HepG2 (cell line): ENCODE data around the gene CD300H. TPM values are rescaled to one million over a fixed set of nuclear protein-coding genes. Genes with fewer than 3 reads are reported as not detected.

Experiments used
- ATAC-seq: fragments of 200-7000 bp; cut with Tn5 transposase; 3 replicates; pipeline ENCODE4 v1.9.1; 2020; ENCODE audit warnings: mild to moderate bottlenecking, moderate library complexity
- BruUV-seq: library from RNA; stranded (reverse); fragments of 400-500 nt; replicated peaks from 2 replicates; lab custom pipeline; 2021; lab: Mats Ljungman, UMichigan
- CTCF ChIA-PET: fragments of 300-600 bp; formaldehyde crosslinking; extraction: SDS; loops from one replicate; lab custom pipeline; 2021; ENCODE audit warnings: low total read pairs, inconsistent platforms, low intra/inter-chr PET ratio; lab: Yijun Ruan, JAX
- POLR2A ChIA-PET: fragments of 350-600 bp; sonication (Branson Sonifier 250); formaldehyde crosslinking; loops from one replicate; lab custom pipeline; 2020; ENCODE audit warnings: antibody characterized with exemption, inconsistent platforms; lab: Yijun Ruan, JAX
- DNase-seq: peaks from one replicate; pipeline ENCODE4 v3.0.0-alpha.2; 2015; ENCODE audit warnings: low spot score
- FAIRE-seq: peaks from 3 replicates; lab custom pipeline; 2011; peaks lifted over from hg19 to GRCh38; lab: Jason Lieb, UNC
- H2AFZ ChIP-seq: one replicate; pipeline ENCODE4 v1.6.1; 2011; ENCODE audit warnings: low read length, inconsistent platforms
- H3K27ac ChIP-seq: fragments of 300-600 bp; 3 replicates; pipeline ENCODE4 v1.8.0; 2011; ENCODE audit warnings: mixed run types, mild to moderate bottlenecking, mixed read lengths, low read length, inconsistent platforms; ENCODE audit not compliant: insufficient read depth; ENCODE audit errors: extremely low read length
- H3K27me3 ChIP-seq, 2 experiments: fragments of 200-600 bp in 1 of 2; 2 replicates in 1 of 2; 3 replicates in 1 of 2; pipeline versions ENCODE4 v1.6.0 to v1.8.0; 2011; ENCODE audit warnings: low read length in 2 of 2, mild to moderate bottlenecking in 2 of 2, moderate library complexity in 2 of 2, inconsistent platforms in 1 of 2; ENCODE audit not compliant: insufficient read depth in 2 of 2, control insufficient read depth in 1 of 2
- H3K36me3 ChIP-seq, 2 experiments: fragments of 200-600 bp in 1 of 2; replicated peaks in 1 of 2; 2 replicates in 1 of 2; 3 replicates in 1 of 2; pipeline versions ENCODE4 v1.5.1 to v1.8.0; 2011; ENCODE audit warnings: low read length in 2 of 2, inconsistent platforms in 1 of 2; ENCODE audit not compliant: insufficient read depth in 2 of 2, control insufficient read depth in 1 of 2
- H3K4me1 ChIP-seq: 2 replicates; pipeline ENCODE4 v1.5.1; 2012; ENCODE audit warnings: low read length, inconsistent platforms; ENCODE audit not compliant: insufficient read depth
- H3K4me2 ChIP-seq: 2 replicates; pipeline ENCODE4 v1.6.0; 2011; ENCODE audit warnings: low read depth, low read length, inconsistent platforms
- H3K4me3 ChIP-seq, 3 experiments: fragments of 200-600 bp in 1 of 3; sonication (generic), shearing (Covaris generic) in 1 of 3; replicated peaks in 1 of 3; 2 replicates each; pipeline ENCODE4 v1.5.1; 2011 to 2016; ENCODE audit warnings: low read length in 3 of 3, inconsistent platforms in 2 of 3, low read depth in 2 of 3, mild to moderate bottlenecking in 2 of 3, control low read depth in 1 of 3, mixed read lengths in 1 of 3; ENCODE audit not compliant: insufficient read depth in 1 of 3
- H3K79me2 ChIP-seq: one replicate; pipeline ENCODE4 v1.6.1; 2011; ENCODE audit warnings: low read length, inconsistent platforms; ENCODE audit not compliant: insufficient read depth
- H3K9ac ChIP-seq: 2 replicates; pipeline ENCODE4 v1.6.0; 2011; ENCODE audit warnings: mild to moderate bottlenecking, low read depth, low read length, inconsistent platforms; ENCODE audit not compliant: insufficient read depth
- H3K9me3 ChIP-seq: 2 replicates; pipeline ENCODE4 v1.5.1; 2012; ENCODE audit warnings: mild to moderate bottlenecking, low read length
- H4K20me1 ChIP-seq: 2 replicates; pipeline ENCODE4 v1.6.0; 2011; ENCODE audit warnings: inconsistent platforms, mild to moderate bottlenecking, low read length, moderate library complexity; ENCODE audit not compliant: insufficient read depth
- ARID2 ChIP-seq: sonication (generic); formaldehyde crosslinking; IDR thresholded peaks from 2 replicates; pipeline ENCODE4 v1.8.1; 2022; ENCODE audit warnings: mild to moderate bottlenecking, missing genetic modification reagents, borderline replicate concordance
- CCDC6 ChIP-seq: sonication (generic); formaldehyde crosslinking; IDR thresholded peaks from 2 replicates; pipeline ENCODE4 v1.8.1; 2022; ENCODE audit warnings: mild to moderate bottlenecking, missing genetic modification reagents, moderate library complexity
- FOSL1 ChIP-seq: sonication (generic); formaldehyde crosslinking; IDR thresholded peaks from 2 replicates; pipeline ENCODE4 v1.9.0; 2021; ENCODE audit warnings: missing genetic modification reagents, borderline replicate concordance
- HIVEP1 ChIP-seq: sonication (generic); formaldehyde crosslinking; IDR thresholded peaks from 2 replicates; pipeline ENCODE4 v1.4.0; 2020; ENCODE audit warnings: mild to moderate bottlenecking, missing genetic modification reagents
- NFYB ChIP-seq: sonication (generic); formaldehyde crosslinking; IDR thresholded peaks from 2 replicates; pipeline ENCODE4 v1.4.0; 2020; ENCODE audit warnings: missing genetic modification reagents
- ZMYM3 ChIP-seq: sonication (generic); formaldehyde crosslinking; IDR thresholded peaks from 2 replicates; pipeline ENCODE4 v1.5.1; 2020; ENCODE audit warnings: mild to moderate bottlenecking, missing genetic modification reagents
- ZNF230 ChIP-seq: sonication (generic); formaldehyde crosslinking; IDR thresholded peaks from 2 replicates; pipeline ENCODE4 v1.4.0; 2020; ENCODE audit warnings: mild to moderate bottlenecking, missing genetic modification reagents
- ZNF510 ChIP-seq: sonication (generic); formaldehyde crosslinking; IDR thresholded peaks from 2 replicates; pipeline ENCODE4 v1.4.0; 2020; ENCODE audit warnings: low read depth, mild to moderate bottlenecking, missing genetic modification reagents
- WGBS: methylation state at CpG from one replicate; pipeline ENCODE4 v1.1.6; 2017; ENCODE audit warnings: low lambda C conversion rate; 5-methylcytosine and 5-hydroxymethylcytosine counted together
- in situ Hi-C: cut with HindIII; loops from 2 replicates; pipeline ENCODE4 v1.10.0; 2017; ENCODE audit warnings: low pct_unique_long_range_greater_than_20kb; ENCODE audit not compliant: extremely low pct_ligation_motif_present
- intact Hi-C: fragments of 100-400 bp; cut with micrococcal nuclease; formaldehyde crosslinking; loops from one replicate; pipeline ENCODE4 v1.10.0; 2022; ENCODE audit not compliant: unreplicated experiment
- polyA plus RNA-seq, 8 experiments: library from polyadenylated mRNA; depleted of rRNA in 3 of 8; stranded (reverse) in 7 of 8; unstranded in 1 of 8; fragments of >200 nt; fragmentation: Illumina TruSeq in 4 of 8; extraction: Trizol in 4 of 8; gene quantifications; 2 replicates each; pipeline versions ENCODE4 v1.2.1 to v1.2.3, GENCODE V29; 2011 to 2016; ENCODE audit warnings: low read depth in 4 of 8, missing spikeins in 1 of 8, mixed read lengths in 1 of 8; ENCODE audit not compliant: insufficient read depth in 1 of 8
- total RNA-seq, 5 experiments: library from RNA; depleted of rRNA; stranded (reverse); fragments of >200 nt; fragmentation: Illumina TruSeq; extraction: Trizol; gene quantifications; 2 replicates each; pipeline ENCODE4 v1.2.3, GENCODE V29; 2016; ENCODE audit warnings: low read depth in 1 of 5
- TF ChIP-seq, protein P1 (sequence below): sonication (generic); formaldehyde crosslinking; conservative IDR thresholded peaks from 2 replicates; pipeline ENCODE4 v1.8.0; 2022; ENCODE audit warnings: mild to moderate bottlenecking, moderate library complexity, missing genetic modification reagents
- TF ChIP-seq, protein P2 (sequence below): sonication (generic); formaldehyde crosslinking; IDR thresholded peaks from 2 replicates; pipeline ENCODE4 v1.5.0; 2020; ENCODE audit warnings: mild to moderate bottlenecking, missing genetic modification reagents, moderate library complexity
- TF ChIP-seq, protein P3 (sequence below): IDR thresholded peaks from 2 replicates; pipeline ENCODE4 v1.6.1; 2016
- TF ChIP-seq, protein P4 (sequence below): sonication (generic); formaldehyde crosslinking; IDR thresholded peaks from 2 replicates; pipeline ENCODE4 v1.5.0; 2020; ENCODE audit warnings: missing genetic modification reagents, mild to moderate bottlenecking, borderline replicate concordance
- TF ChIP-seq, protein P5 (sequence below): sonication (generic); formaldehyde crosslinking; IDR thresholded peaks from 2 replicates; pipeline ENCODE4 v1.4.0; 2020; ENCODE audit warnings: missing genetic modification reagents
- TF ChIP-seq, protein P6 (sequence below): sonication (generic); formaldehyde crosslinking; IDR thresholded peaks from 2 replicates; pipeline ENCODE4 v1.9.0; 2021; ENCODE audit warnings: missing genetic modification reagents, mild to moderate bottlenecking, borderline replicate concordance

The CD300H gene
- total and polyA plus RNA-seq, 2 of the 13 experiments (the other 11 are each of a cell fraction or from before 2014, with no cell fraction given): not detected

DNA sequence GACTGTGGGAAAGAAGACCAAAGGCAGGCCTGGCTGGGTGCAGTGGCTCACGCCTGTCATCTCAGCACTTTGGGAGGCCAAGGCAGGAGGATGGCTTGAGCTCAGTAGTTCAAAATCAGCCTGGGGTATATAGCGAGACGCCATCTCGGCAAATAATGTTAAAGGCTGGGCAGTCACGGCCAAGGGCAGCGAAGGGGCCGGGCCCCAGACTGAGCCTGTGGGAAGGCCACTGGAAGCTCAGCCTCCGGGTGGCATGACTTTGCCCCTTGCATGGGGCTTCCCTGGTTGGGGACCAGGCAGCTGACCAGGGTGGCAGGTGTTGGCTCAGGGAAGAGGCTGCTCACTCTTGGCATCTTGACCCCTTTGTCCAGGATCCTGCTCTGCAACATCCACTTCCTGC lies 38.7 kb upstream of the CD300H start:
- Histone ChIP-seq H3K36me3 (no peaks in the 10 kb centered on the region), H4K20me1 (peaks cover 3% of the 10 kb centered on the region), H3K4me3 (no peak overlapping the region), H3K4me2 (no peak overlapping the region), H3K27ac (no peak overlapping the region), H3K9ac (no peak overlapping the region), H3K4me1 (no peaks in the 10 kb centered on the region), H3K9me3 (no peaks in the 10 kb centered on the region), H3K27me3 (peaks cover 8 to 54% of the 10 kb centered on the region in 2 experiments), H3K79me2 (no peaks in the 10 kb centered on the region), H2AFZ (no peak overlapping the region)
- ChIA-PET POLR2A (no interaction called here), CTCF (no interaction called here)
- BruUV-seq: no TSS peak
- 3% methylated on average over 8 of the region's 8 CpGs for WGBS
- ATAC-seq (no peak), FAIRE-seq (no peak), DNase-seq (no peak)
- in situ Hi-C loops: no loop called here
- intact Hi-C loops: no loop called here
- TF ChIP-seq ZMYM3 (CRISPR knock-in tag) (no peak), ZNF230 (CRISPR knock-in tag) (no peak), ARID2 (no peak), HIVEP1 (CRISPR knock-in tag) (no peak), CCDC6 (CRISPR knock-in tag) (no peak), FOSL1 (CRISPR knock-in tag) (no peak), NFYB (CRISPR knock-in tag) (no peak), ZNF510 (CRISPR knock-in tag) (no peak)
- TF ChIP-seq, protein P1, sequence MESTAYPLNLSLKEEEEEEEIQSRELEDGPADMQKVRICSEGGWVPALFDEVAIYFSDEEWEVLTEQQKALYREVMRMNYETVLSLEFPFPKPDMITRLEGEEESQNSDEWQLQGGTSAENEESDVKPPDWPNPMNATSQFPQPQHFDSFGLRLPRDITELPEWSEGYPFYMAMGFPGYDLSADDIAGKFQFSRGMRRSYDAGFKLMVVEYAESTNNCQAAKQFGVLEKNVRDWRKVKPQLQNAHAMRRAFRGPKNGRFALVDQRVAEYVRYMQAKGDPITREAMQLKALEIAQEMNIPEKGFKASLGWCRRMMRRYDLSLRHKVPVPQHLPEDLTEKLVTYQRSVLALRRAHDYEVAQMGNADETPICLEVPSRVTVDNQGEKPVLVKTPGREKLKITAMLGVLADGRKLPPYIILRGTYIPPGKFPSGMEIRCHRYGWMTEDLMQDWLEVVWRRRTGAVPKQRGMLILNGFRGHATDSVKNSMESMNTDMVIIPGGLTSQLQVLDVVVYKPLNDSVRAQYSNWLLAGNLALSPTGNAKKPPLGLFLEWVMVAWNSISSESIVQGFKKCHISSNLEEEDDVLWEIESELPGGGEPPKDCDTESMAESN: no peak
- TF ChIP-seq, protein P2, sequence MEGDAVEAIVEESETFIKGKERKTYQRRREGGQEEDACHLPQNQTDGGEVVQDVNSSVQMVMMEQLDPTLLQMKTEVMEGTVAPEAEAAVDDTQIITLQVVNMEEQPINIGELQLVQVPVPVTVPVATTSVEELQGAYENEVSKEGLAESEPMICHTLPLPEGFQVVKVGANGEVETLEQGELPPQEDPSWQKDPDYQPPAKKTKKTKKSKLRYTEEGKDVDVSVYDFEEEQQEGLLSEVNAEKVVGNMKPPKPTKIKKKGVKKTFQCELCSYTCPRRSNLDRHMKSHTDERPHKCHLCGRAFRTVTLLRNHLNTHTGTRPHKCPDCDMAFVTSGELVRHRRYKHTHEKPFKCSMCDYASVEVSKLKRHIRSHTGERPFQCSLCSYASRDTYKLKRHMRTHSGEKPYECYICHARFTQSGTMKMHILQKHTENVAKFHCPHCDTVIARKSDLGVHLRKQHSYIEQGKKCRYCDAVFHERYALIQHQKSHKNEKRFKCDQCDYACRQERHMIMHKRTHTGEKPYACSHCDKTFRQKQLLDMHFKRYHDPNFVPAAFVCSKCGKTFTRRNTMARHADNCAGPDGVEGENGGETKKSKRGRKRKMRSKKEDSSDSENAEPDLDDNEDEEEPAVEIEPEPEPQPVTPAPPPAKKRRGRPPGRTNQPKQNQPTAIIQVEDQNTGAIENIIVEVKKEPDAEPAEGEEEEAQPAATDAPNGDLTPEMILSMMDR (CRISPR knock-in tag): no peak
- TF ChIP-seq, protein P3, sequence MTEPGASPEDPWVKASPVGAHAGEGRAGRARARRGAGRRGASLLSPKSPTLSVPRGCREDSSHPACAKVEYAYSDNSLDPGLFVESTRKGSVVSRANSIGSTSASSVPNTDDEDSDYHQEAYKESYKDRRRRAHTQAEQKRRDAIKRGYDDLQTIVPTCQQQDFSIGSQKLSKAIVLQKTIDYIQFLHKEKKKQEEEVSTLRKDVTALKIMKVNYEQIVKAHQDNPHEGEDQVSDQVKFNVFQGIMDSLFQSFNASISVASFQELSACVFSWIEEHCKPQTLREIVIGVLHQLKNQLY (CRISPR knock-in tag): no peak
- TF ChIP-seq, protein P4, sequence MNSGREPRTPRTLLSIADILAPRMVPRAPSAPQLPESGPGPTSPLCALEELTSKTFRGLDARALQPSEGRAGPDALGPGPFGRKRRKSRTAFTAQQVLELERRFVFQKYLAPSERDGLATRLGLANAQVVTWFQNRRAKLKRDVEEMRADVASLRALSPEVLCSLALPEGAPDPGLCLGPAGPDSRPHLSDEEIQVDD (CRISPR knock-in tag): no peak
- TF ChIP-seq, protein P5, sequence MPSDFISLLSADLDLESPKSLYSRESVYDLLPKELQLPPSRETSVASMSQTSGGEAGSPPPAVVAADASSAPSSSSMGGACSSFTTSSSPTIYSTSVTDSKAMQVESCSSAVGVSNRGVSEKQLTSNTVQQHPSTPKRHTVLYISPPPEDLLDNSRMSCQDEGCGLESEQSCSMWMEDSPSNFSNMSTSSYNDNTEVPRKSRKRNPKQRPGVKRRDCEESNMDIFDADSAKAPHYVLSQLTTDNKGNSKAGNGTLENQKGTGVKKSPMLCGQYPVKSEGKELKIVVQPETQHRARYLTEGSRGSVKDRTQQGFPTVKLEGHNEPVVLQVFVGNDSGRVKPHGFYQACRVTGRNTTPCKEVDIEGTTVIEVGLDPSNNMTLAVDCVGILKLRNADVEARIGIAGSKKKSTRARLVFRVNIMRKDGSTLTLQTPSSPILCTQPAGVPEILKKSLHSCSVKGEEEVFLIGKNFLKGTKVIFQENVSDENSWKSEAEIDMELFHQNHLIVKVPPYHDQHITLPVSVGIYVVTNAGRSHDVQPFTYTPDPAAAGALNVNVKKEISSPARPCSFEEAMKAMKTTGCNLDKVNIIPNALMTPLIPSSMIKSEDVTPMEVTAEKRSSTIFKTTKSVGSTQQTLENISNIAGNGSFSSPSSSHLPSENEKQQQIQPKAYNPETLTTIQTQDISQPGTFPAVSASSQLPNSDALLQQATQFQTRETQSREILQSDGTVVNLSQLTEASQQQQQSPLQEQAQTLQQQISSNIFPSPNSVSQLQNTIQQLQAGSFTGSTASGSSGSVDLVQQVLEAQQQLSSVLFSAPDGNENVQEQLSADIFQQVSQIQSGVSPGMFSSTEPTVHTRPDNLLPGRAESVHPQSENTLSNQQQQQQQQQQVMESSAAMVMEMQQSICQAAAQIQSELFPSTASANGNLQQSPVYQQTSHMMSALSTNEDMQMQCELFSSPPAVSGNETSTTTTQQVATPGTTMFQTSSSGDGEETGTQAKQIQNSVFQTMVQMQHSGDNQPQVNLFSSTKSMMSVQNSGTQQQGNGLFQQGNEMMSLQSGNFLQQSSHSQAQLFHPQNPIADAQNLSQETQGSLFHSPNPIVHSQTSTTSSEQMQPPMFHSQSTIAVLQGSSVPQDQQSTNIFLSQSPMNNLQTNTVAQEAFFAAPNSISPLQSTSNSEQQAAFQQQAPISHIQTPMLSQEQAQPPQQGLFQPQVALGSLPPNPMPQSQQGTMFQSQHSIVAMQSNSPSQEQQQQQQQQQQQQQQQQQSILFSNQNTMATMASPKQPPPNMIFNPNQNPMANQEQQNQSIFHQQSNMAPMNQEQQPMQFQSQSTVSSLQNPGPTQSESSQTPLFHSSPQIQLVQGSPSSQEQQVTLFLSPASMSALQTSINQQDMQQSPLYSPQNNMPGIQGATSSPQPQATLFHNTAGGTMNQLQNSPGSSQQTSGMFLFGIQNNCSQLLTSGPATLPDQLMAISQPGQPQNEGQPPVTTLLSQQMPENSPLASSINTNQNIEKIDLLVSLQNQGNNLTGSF (CRISPR knock-in tag): no peak
- TF ChIP-seq, protein P6, sequence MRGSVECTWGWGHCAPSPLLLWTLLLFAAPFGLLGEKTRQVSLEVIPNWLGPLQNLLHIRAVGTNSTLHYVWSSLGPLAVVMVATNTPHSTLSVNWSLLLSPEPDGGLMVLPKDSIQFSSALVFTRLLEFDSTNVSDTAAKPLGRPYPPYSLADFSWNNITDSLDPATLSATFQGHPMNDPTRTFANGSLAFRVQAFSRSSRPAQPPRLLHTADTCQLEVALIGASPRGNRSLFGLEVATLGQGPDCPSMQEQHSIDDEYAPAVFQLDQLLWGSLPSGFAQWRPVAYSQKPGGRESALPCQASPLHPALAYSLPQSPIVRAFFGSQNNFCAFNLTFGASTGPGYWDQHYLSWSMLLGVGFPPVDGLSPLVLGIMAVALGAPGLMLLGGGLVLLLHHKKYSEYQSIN: no peak
